PC-3 (cell line): ENCODE measurements around the gene STEAP4. TPM values are rescaled to one million over a fixed set of nuclear protein-coding genes. Genes with fewer than 3 reads are reported as not detected.

Experiments used
- ATAC-seq: fragments of 200-7000 bp; cut with Tn5 transposase; 2 replicates; pipeline ENCODE4 v1.9.1; 2020; ENCODE audit warnings: mild to moderate bottlenecking, moderate library complexity
- BruUV-seq: library from RNA; stranded (reverse); fragments of 400-500 nt; replicated peaks from 2 replicates; lab custom pipeline; 2021; lab: Mats Ljungman, UMichigan
- CTCF ChIA-PET: fragments of 300-600 bp; sonication (Branson Sonifier 250); formaldehyde crosslinking; loops from one replicate; lab custom pipeline; 2022; ENCODE audit warnings: antibody characterized with exemption; lab: Charles Lee
- POLR2A ChIA-PET: fragments of 300-600 bp; sonication (Branson Sonifier 250); formaldehyde crosslinking; loops from one replicate; lab custom pipeline; 2022; ENCODE audit warnings: antibody characterized with exemption; ENCODE audit not compliant: unreplicated experiment; lab: Charles Lee
- DNase-seq: peaks from one replicate; pipeline ENCODE4 v3.0.0-alpha.2; 2015
- H2AFZ ChIP-seq: fragments of 300-600 bp; sonication (generic); 2 replicates; pipeline ENCODE4 v1.6.0; 2016; ENCODE audit warnings: antibody characterized with exemption, low read length
- H3F3A ChIP-seq: fragments of 300-600 bp; sonication (generic); one replicate; pipeline ENCODE4 v1.6.0; 2017; ENCODE audit warnings: antibody characterized with exemption, low read length, control low read depth, mild to moderate bottlenecking; ENCODE audit not compliant: unreplicated experiment
- H3K27ac ChIP-seq: fragments of 300-600 bp; sonication (generic); 2 replicates; pipeline ENCODE4 v1.5.1; 2016; ENCODE audit warnings: mild to moderate bottlenecking, low read length
- H3K27me3 ChIP-seq: fragments of 300-600 bp; sonication (generic); 2 replicates; pipeline ENCODE4 v1.6.1; 2016; ENCODE audit warnings: low read length, mixed read lengths
- H3K36me3 ChIP-seq: fragments of 300-600 bp; sonication (generic); 2 replicates; pipeline ENCODE4 v1.6.1; 2016; ENCODE audit warnings: low read depth, mixed run types, low read length, mixed read lengths
- H3K4me1 ChIP-seq: fragments of 300-600 bp; sonication (generic); 2 replicates; pipeline ENCODE4 v1.5.1; 2016; ENCODE audit warnings: low read length; ENCODE audit not compliant: insufficient read depth
- H3K4me2 ChIP-seq: fragments of 300-600 bp; sonication (generic); 2 replicates; pipeline ENCODE4 v1.6.0; 2016; ENCODE audit warnings: low read length
- H3K4me3 ChIP-seq: fragments of 300-600 bp; sonication (generic); 2 replicates; pipeline ENCODE4 v1.5.1; 2016; ENCODE audit warnings: mild to moderate bottlenecking, low read length, mixed read lengths
- H3K79me2 ChIP-seq: fragments of 300-600 bp; sonication (generic); 2 replicates; pipeline ENCODE4 v1.6.1; 2017; ENCODE audit warnings: low read length, mixed read lengths
- H3K9ac ChIP-seq: fragments of 300-600 bp; sonication (generic); 2 replicates; pipeline ENCODE4 v1.6.0; 2016; ENCODE audit warnings: mild to moderate bottlenecking, low read length
- H3K9me2 ChIP-seq: fragments of 300-600 bp; sonication (generic); replicated peaks from 2 replicates; pipeline ENCODE4 v1.6.1; 2016; ENCODE audit warnings: mixed run types, low read length, mixed read lengths
- H3K9me3 ChIP-seq: fragments of 300-600 bp; sonication (generic); 2 replicates; pipeline ENCODE4 v1.6.1; 2016; ENCODE audit warnings: low read length, mixed read lengths
- H4K20me1 ChIP-seq: fragments of 300-600 bp; sonication (generic); 2 replicates; pipeline ENCODE4 v1.6.1; 2016; ENCODE audit warnings: low read length, mixed read lengths
- CTCF ChIP-seq: fragments of 300-600 bp; sonication (generic); conservative IDR thresholded peaks from 2 replicates; pipeline ENCODE4 v1.5.1; 2017; ENCODE audit warnings: antibody characterized with exemption, low read depth, mild to moderate bottlenecking, low read length
- EZH2 ChIP-seq: fragments of 300-600 bp; sonication (generic); IDR thresholded peaks from one replicate; pipeline ENCODE4 v1.6.1; 2017; ENCODE audit warnings: antibody characterized with exemption, mild to moderate bottlenecking, low read length; ENCODE audit not compliant: unreplicated experiment
- EZH2phosphoT487 ChIP-seq: fragments of 300-600 bp; sonication (generic); IDR thresholded peaks from 2 replicates; pipeline ENCODE4 v1.6.1; 2018; ENCODE audit warnings: mild to moderate bottlenecking, antibody characterized with exemption, low read length, borderline replicate concordance
- intact Hi-C: fragments of 100-400 bp; cut with micrococcal nuclease; formaldehyde crosslinking; loops from 2 replicates; pipeline ENCODE4 v1.9.0; 2023
- total RNA-seq: library from RNA; depleted of rRNA; stranded (reverse); fragments of >200 nt; gene quantifications from 2 replicates; pipeline ENCODE4 v1.2.3, GENCODE V29; 2014

STEAP4 gene
- total RNA-seq, 1 experiment from 2014 or later: 1.7 TPM

GRCh38 chr7:88302486-88302885, 4.2 kb downstream of the STEAP4 start:
- no peak overlapping the region for H3K4me2 ChIP-seq
- BruUV-seq: no TSS peak
- no peaks in the 10 kb centered on the region for H3K9me3 ChIP-seq
- H2AFZ ChIP-seq: no peak overlapping the region
- no peak for ATAC-seq
- intact Hi-C loops: no loop called here
- peaks cover 19% of the 10 kb centered on the region for H3K4me1 ChIP-seq
- no peak overlapping the region for H3K4me3 ChIP-seq
- H4K20me1 ChIP-seq: no peaks in the 10 kb centered on the region
- CTCF ChIA-PET: no interaction called here
- H3K9me2 ChIP-seq: no peaks in the 10 kb centered on the region
- H3K27ac ChIP-seq: no peak overlapping the region
- no peaks in the 10 kb centered on the region for H3K79me2 ChIP-seq
- no peak overlapping the region for H3K9ac ChIP-seq
- no peaks in the 10 kb centered on the region for H3K27me3 ChIP-seq
- H3F3A ChIP-seq: no peaks in the 10 kb centered on the region
- no peak for DNase-seq
- TF ChIP-seq EZH2phosphoT487 (no peak), EZH2 (no peak), CTCF (no peak)
- H3K36me3 ChIP-seq: no peaks in the 10 kb centered on the region
- POLR2A ChIA-PET: no interaction called here

GRCh38 chr7:88301924-88302323, 4.8 kb downstream of the STEAP4 start:
- ATAC-seq (no peak), DNase-seq (no peak)
- no peak for TF ChIP-seq EZH2
- no peak for TF ChIP-seq CTCF
- no peak for TF ChIP-seq EZH2phosphoT487
- Histone ChIP-seq H2AFZ (no peak overlapping the region), H3K9ac (no peak overlapping the region), H4K20me1 (no peaks in the 10 kb centered on the region), H3K36me3 (no peaks in the 10 kb centered on the region), H3K27me3 (no peaks in the 10 kb centered on the region), H3K79me2 (no peaks in the 10 kb centered on the region), H3K27ac (no peak overlapping the region), H3K4me2 (no peak overlapping the region), H3K4me1 (peaks cover 13% of the 10 kb centered on the region), H3K4me3 (no peak overlapping the region), H3K9me2 (no peaks in the 10 kb centered on the region), H3F3A (no peaks in the 10 kb centered on the region), H3K9me3 (no peaks in the 10 kb centered on the region)
- ChIA-PET CTCF (no interaction called here), POLR2A (no interaction called here)
- no TSS peak for BruUV-seq
- intact Hi-C loops: no loop called here

GRCh38 chr7:88300401-88300945, 6.2 kb downstream of the STEAP4 start:
- Histone ChIP-seq H4K20me1 (no peaks in the 10 kb centered on the region), H3K36me3 (no peaks in the 10 kb centered on the region), H3K9me3 (no peaks in the 10 kb centered on the region), H3K9ac (no peak overlapping the region), H3K4me3 (no peak overlapping the region), H3F3A (no peaks in the 10 kb centered on the region), H3K27me3 (no peaks in the 10 kb centered on the region), H3K9me2 (no peaks in the 10 kb centered on the region), H3K27ac (no peak overlapping the region), H3K4me1 (0 out of 2 replicates have a peak, but pooled peaks cover 7% of the 10 kb centered on the region), H2AFZ (no peak overlapping the region), H3K4me2 (no peak overlapping the region), H3K79me2 (no peaks in the 10 kb centered on the region)
- CTCF ChIA-PET: no interaction called here
- intact Hi-C loops: no loop called here
- no peak for ATAC-seq
- TF ChIP-seq EZH2 (no peak), EZH2phosphoT487 (no peak), CTCF (no peak)
- DNase-seq: no peak
- POLR2A ChIA-PET: no interaction called here
- BruUV-seq: no TSS peak
